NCI-H1417 (cell line): ENCODE data around the gene MGMT.
A peak's percentile ranks its signal among the peaks of the same experiment; 100 is the strongest.

Source experiments
- DNase-seq, 3 experiments: peaks; one replicate each; lab custom pipeline; 2025; lab: John Stamatoyannopoulos, UW

Gene MGMT

GRCh38 chr10:129495256-129495655 lies 28.2 kb downstream of the MGMT start:
- DNase-seq: no peak

GRCh38 chr10:129495698-129496097 lies 28.7 kb downstream of the MGMT start:
- DNase-seq: no peak

GRCh38 chr10:129497013-129497412 lies 30.0 kb downstream of the MGMT start:
- DNase-seq: no peak

- DNase-seq: no peak
These were observed 31.6 kb downstream of the MGMT start for GRCh38 chr10:129498680-129499079.

- no peak for DNase-seq
These were observed 33.7 kb downstream of the MGMT start for GRCh38 chr10:129500617-129501339.

- peak in 1 of 3 experiments; percentile 1 for DNase-seq
These were observed 34.8 kb downstream of the MGMT start for GRCh38 chr10:129501652-129502436.

- DNase-seq: no peak
These were observed 35.4 kb downstream of the MGMT start for GRCh38 chr10:129502448-129502847.

GRCh38 chr10:129505500-129506075 lies 38.5 kb downstream of the MGMT start:
- no peak for DNase-seq

- no peak for DNase-seq
These were observed 39.2 kb downstream of the MGMT start for GRCh38 chr10:129506101-129506797.

- DNase-seq: no peak
These were observed 40.3 kb downstream of the MGMT start for GRCh38 chr10:129507216-129507889.

GRCh38 chr10:129509155-129509554 lies 42.1 kb downstream of the MGMT start:
- no peak for DNase-seq

- DNase-seq: no peak
These were observed 42.8 kb downstream of the MGMT start for GRCh38 chr10:129509835-129510234.

GRCh38 chr10:129511086-129511485 lies 44.0 kb downstream of the MGMT start:
- no peak for DNase-seq

- DNase-seq: no peak
These were observed 44.7 kb downstream of the MGMT start for GRCh38 chr10:129511758-129512157.

GRCh38 chr10:129513312-129513711 lies 46.3 kb downstream of the MGMT start:
- DNase-seq: no peak

GRCh38 chr10:129514568-129515451 lies 47.8 kb downstream of the MGMT start:
- DNase-seq: no peak

- no peak for DNase-seq
These were observed 50.0 kb downstream of the MGMT start for GRCh38 chr10:129516846-129517679.

- DNase-seq: no peak
These were observed 50.6 kb downstream of the MGMT start for GRCh38 chr10:129517680-129518057.

- DNase-seq: no peak
These were observed 51.8 kb downstream of the MGMT start for GRCh38 chr10:129518793-129519192.
